K562 (cell line): ENCODE measurements around the gene NFATC3.

Experiments used
- BRCA1 ChIP-seq, 2 experiments: fragments of 450-650 bp in 1 of 2; sonication (generic) in 1 of 2; formaldehyde crosslinking in 1 of 2; IDR thresholded peaks; 2 replicates each; pipeline versions ENCODE4 v1.5.0 to v1.6.1; 2017 to 2020; ENCODE audit warnings: mild to moderate bottlenecking in 1 of 2, missing genetic modification reagents in 1 of 2
- CCAR2 ChIP-seq: fragments of 200-400 bp; formaldehyde crosslinking; IDR thresholded peaks from 2 replicates; pipeline ENCODE4 v1.6.1; 2017; ENCODE audit warnings: mild to moderate bottlenecking, low read depth, low read length
- EZH2 ChIP-seq: IDR thresholded peaks from 2 replicates; pipeline ENCODE4 v1.6.1; 2012; ENCODE audit warnings: low read depth, mild to moderate bottlenecking, inconsistent platforms, low read length, borderline replicate concordance
- HNRNPK ChIP-seq: fragments of 200-400 bp; formaldehyde crosslinking; IDR thresholded peaks from one replicate; pipeline ENCODE4 v1.6.1; 2018; ENCODE audit warnings: mild to moderate bottlenecking, low read depth, low read length; ENCODE audit not compliant: poor library complexity, severe bottlenecking
- MXI1 ChIP-seq: IDR thresholded peaks from 2 replicates; pipeline ENCODE4 v1.6.1; 2011; ENCODE audit warnings: low read depth, mild to moderate bottlenecking, improper control_type of control experiment, low read length
- PURB ChIP-seq: sonication (generic); formaldehyde crosslinking; IDR thresholded peaks from 2 replicates; pipeline ENCODE4 v1.9.0; 2021; ENCODE audit warnings: low read depth, mild to moderate bottlenecking, missing genetic modification reagents
- SP2 ChIP-seq: IDR thresholded peaks from 2 replicates; pipeline ENCODE4 v1.6.1; 2011; ENCODE audit warnings: mild to moderate bottlenecking, low read depth, low read length, moderate library complexity; ENCODE audit not compliant: poor library complexity, severe bottlenecking; ENCODE audit errors: extremely low read depth
- ZNF24 ChIP-seq: fragments of 450-650 bp; IDR thresholded peaks from 2 replicates; pipeline ENCODE4 v1.6.1; 2016
- TF ChIP-seq, protein P1 (sequence below): fragments of 450-650 bp; IDR thresholded peaks from 2 replicates; pipeline ENCODE4 v1.6.1; 2016; ENCODE audit warnings: missing biosample characterization, missing genetic modification characterization
- TF ChIP-seq, protein P2 (sequence below): sonication (generic); formaldehyde crosslinking; IDR thresholded peaks from 2 replicates; pipeline ENCODE4 v1.5.0; 2020; ENCODE audit warnings: missing genetic modification reagents

DNA sequence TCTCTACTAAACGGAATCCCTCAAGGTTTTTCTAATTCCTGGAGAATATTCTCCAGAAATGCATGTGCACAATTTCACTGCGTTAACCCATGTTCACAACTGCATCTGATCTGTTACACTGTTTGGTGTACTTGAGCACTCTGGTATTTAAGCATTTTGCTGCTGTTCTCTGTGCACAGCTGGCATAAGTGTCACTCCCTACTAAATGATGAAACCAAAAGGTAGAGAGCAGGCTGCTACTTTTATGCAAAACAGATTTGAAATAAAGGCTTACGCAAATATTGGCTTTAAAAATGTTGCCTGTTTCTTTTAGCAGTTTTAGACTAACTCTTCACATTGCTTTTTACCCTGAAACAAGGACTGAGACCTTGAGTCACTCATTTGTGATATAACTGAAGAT, 109.1 kb downstream of the NFATC3 start:
- TF ChIP-seq MXI1 (no peak), CCAR2 (no peak), SP2 (no peak), PURB (CRISPR knock-in tag) (no peak), BRCA1 (IDR thresholded peaks at IDR 0.05) (no peak), BRCA1 (CRISPR knock-in tag; IDR thresholded peaks at IDR 0.05) (no peak), ZNF24 (no peak), EZH2 (no peak), HNRNPK (no peak)
- TF ChIP-seq, protein P1, sequence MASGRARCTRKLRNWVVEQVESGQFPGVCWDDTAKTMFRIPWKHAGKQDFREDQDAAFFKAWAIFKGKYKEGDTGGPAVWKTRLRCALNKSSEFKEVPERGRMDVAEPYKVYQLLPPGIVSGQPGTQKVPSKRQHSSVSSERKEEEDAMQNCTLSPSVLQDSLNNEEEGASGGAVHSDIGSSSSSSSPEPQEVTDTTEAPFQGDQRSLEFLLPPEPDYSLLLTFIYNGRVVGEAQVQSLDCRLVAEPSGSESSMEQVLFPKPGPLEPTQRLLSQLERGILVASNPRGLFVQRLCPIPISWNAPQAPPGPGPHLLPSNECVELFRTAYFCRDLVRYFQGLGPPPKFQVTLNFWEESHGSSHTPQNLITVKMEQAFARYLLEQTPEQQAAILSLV (tag) = no peak
- TF ChIP-seq, protein P2, sequence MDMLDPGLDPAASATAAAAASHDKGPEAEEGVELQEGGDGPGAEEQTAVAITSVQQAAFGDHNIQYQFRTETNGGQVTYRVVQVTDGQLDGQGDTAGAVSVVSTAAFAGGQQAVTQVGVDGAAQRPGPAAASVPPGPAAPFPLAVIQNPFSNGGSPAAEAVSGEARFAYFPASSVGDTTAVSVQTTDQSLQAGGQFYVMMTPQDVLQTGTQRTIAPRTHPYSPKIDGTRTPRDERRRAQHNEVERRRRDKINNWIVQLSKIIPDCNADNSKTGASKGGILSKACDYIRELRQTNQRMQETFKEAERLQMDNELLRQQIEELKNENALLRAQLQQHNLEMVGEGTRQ = no peak
